Measurements from ENCODE around the gene CEP41.
"Not testable (repeated sequence)": the region's sequence is repeated elsewhere in the genome, so short reads cannot be mapped to it uniquely, and the experiment has no call there.

Gene CEP41

DNA sequence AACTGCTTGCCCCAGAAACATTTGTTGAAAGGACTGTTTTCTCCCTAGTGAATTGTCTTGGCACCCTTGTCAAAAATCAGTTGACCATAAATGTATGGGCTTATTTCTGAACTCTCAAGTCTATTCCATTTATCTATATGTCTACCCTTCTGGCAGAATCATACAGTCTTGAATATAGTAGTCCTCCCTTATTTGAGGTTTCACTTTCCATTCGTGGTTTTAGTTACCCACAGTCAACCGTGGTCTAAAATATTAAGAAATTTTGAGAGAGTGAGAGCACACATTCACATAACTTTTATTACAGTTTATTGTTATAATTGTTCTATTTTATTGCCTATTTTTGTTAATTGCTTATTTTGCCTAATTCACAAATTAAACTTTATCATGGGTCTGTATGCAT, 17.4 kb upstream of the CEP41 start:
- no peak overlapping the region for H3K27ac ChIP-seq (replicated peaks; ENCODE audit: low read length)
- DNase-seq (ENCODE audit: low spot score): no peak
- no peak overlapping the region for H4K8ac ChIP-seq (ENCODE audit: low read depth, low read length)
- no peak overlapping the region for H2BK12ac ChIP-seq (ENCODE audit: low read length)
- H3K4me1 ChIP-seq (ENCODE audit: control insufficient read depth in 2 of 2, insufficient read depth in 1 of 2, low read depth in 1 of 2, low read length in 2 of 2): no peaks in the 10 kb centered on the region
- no peak overlapping the region for H2BK15ac ChIP-seq (ENCODE audit: low read length)
- no peak overlapping the region for H3K18ac ChIP-seq (ENCODE audit: low read length)
- H3K4ac ChIP-seq (ENCODE audit: low read length): no peak overlapping the region
- no peak overlapping the region for H3K4me2 ChIP-seq (ENCODE audit: insufficient read depth, low read length, poor library complexity, severe bottlenecking)
- no peak overlapping the region for H2AFZ ChIP-seq (ENCODE audit: low read length)
- no peaks in the 10 kb centered on the region for H3K79me1 ChIP-seq (ENCODE audit: low read depth, low read length)
- H2BK120ac ChIP-seq (ENCODE audit: low read depth, low read length): no peak overlapping the region
- H4K91ac ChIP-seq (ENCODE audit: low read depth, low read length, poor library complexity): no peak overlapping the region
- H2AK5ac ChIP-seq (ENCODE audit: low read depth, low read length): no peak overlapping the region
- no peak overlapping the region for H3K14ac ChIP-seq (ENCODE audit: low read length)
- H3K23ac ChIP-seq (ENCODE audit: low read depth, low read length, poor library complexity): no peak overlapping the region
- no peak overlapping the region for H2BK5ac ChIP-seq (ENCODE audit: low read length)
- H3K27me3 ChIP-seq (ENCODE audit: control insufficient read depth in 3 of 3, insufficient read depth in 3 of 3, low read depth in 1 of 3, low read length in 3 of 3): no peaks in the 10 kb centered on the region
- peaks cover 0 to 25% of the 10 kb centered on the region in 2 donors for H3K9me3 ChIP-seq (replicated peaks in 1 of 2; ENCODE audit: control insufficient read depth in 2 of 2, insufficient read depth in 1 of 2, low read depth in 1 of 2, low read length in 2 of 2)
- H3K9ac ChIP-seq (ENCODE audit: low read depth, low read length, poor library complexity): no peak overlapping the region
- no peaks in the 10 kb centered on the region for H3K36me3 ChIP-seq (replicated peaks in 1 of 2; ENCODE audit: control insufficient read depth in 2 of 2, insufficient read depth in 2 of 2, low read length in 2 of 2)
- no CpG with 5 or more reads among the region's 2 CpGs for WGBS, 2 donors (ENCODE audit: extremely low coverage in 2 of 2, insufficient read length in 2 of 2, insufficient replicate concordance in 1 of 2)
- no peak overlapping the region for H3K4me3 ChIP-seq (ENCODE audit: low read length in 2 of 2)

DNA sequence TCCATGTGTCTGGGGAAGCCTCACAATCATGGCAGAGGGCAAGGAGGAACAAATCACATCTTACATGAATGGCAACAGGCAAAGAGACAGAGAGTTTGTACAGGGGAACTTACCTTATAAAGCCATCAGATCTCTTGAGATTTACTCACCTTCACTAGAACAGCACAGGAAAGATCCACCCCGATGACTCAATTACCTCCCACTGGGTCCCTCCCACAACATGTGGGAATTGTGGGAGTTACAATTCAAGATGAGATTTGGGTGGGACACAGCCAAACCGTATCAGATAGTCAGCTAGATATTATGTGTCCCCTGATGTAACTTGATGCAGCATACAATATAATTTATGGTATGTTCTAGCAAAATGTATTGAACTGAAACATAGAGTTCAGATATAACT, 14.1 kb upstream of the CEP41 start:
- no peak overlapping the region for H2BK12ac ChIP-seq (ENCODE audit: low read length)
- H2BK15ac ChIP-seq (ENCODE audit: low read length): no peak overlapping the region
- no CpG with 5 or more reads among the region's 2 CpGs for WGBS, 2 donors (ENCODE audit: extremely low coverage in 2 of 2, insufficient read length in 2 of 2, insufficient replicate concordance in 1 of 2)
- H3K79me1 ChIP-seq (ENCODE audit: low read depth, low read length): no peaks in the 10 kb centered on the region
- H3K36me3 ChIP-seq (replicated peaks in 1 of 2; ENCODE audit: control insufficient read depth in 2 of 2, insufficient read depth in 2 of 2, low read length in 2 of 2): no peaks in the 10 kb centered on the region
- no peak overlapping the region for H3K18ac ChIP-seq (ENCODE audit: low read length)
- H2BK5ac ChIP-seq (ENCODE audit: low read length): no peak overlapping the region
- no peak overlapping the region for H3K9ac ChIP-seq (ENCODE audit: low read depth, low read length, poor library complexity)
- no peak overlapping the region for H3K23ac ChIP-seq (ENCODE audit: low read depth, low read length, poor library complexity)
- no peak overlapping the region for H3K4me3 ChIP-seq (ENCODE audit: low read length in 2 of 2)
- no peak overlapping the region for H4K91ac ChIP-seq (ENCODE audit: low read depth, low read length, poor library complexity)
- H3K9me3 ChIP-seq (replicated peaks in 1 of 2; ENCODE audit: control insufficient read depth in 2 of 2, insufficient read depth in 1 of 2, low read depth in 1 of 2, low read length in 2 of 2): peaks cover 0 to 17% of the 10 kb centered on the region in 2 donors
- no peak for DNase-seq (ENCODE audit: low spot score)
- H4K8ac ChIP-seq (ENCODE audit: low read depth, low read length): no peak overlapping the region
- no peaks in the 10 kb centered on the region for H3K27me3 ChIP-seq (ENCODE audit: control insufficient read depth in 3 of 3, insufficient read depth in 3 of 3, low read depth in 1 of 3, low read length in 3 of 3)
- H3K27ac ChIP-seq (replicated peaks; ENCODE audit: low read length): no peak overlapping the region
- no peak overlapping the region for H3K14ac ChIP-seq (ENCODE audit: low read length)
- no peak overlapping the region for H3K4me2 ChIP-seq (ENCODE audit: insufficient read depth, low read length, poor library complexity, severe bottlenecking)
- no peaks in the 10 kb centered on the region for H3K4me1 ChIP-seq (ENCODE audit: control insufficient read depth in 2 of 2, insufficient read depth in 1 of 2, low read depth in 1 of 2, low read length in 2 of 2)
- H2AK5ac ChIP-seq (ENCODE audit: low read depth, low read length): no peak overlapping the region
- no peak overlapping the region for H2AFZ ChIP-seq (ENCODE audit: low read length)
- no peak overlapping the region for H2BK120ac ChIP-seq (ENCODE audit: low read depth, low read length)
- no peak overlapping the region for H3K4ac ChIP-seq (ENCODE audit: low read length)

DNA sequence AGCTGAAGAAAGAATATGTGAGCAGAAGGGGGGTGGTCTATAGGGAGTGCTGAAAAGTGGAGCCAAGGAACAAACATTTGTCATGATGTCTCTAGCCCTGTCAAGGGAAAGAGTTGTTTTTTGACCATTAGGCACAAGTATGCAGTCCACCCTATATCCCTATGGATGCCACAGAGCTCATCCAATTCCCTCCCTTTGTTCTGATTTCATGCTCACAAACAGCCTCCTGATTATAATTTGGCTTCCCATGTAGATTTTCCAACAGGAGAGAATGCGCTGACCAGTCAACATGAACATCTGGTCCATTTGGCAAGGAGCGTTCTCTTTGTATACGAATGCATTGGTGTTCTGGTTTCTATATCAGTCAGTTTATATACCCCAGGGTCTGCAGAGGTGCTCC, 12.1 kb upstream of the CEP41 start:
- Histone ChIP-seq H2AFZ (ENCODE audit: low read length) (no peak overlapping the region), H4K91ac (ENCODE audit: low read depth, low read length, poor library complexity) (no peak overlapping the region), H2BK120ac (ENCODE audit: low read depth, low read length) (no peak overlapping the region), H2BK15ac (ENCODE audit: low read length) (no peak overlapping the region), H3K4me3 (ENCODE audit: low read length in 2 of 2) (no peak overlapping the region), H3K36me3 (replicated peaks in 1 of 2; ENCODE audit: control insufficient read depth in 2 of 2, insufficient read depth in 2 of 2, low read length in 2 of 2) (no peaks in the 10 kb centered on the region), H3K4ac (ENCODE audit: low read length) (no peak overlapping the region), H4K8ac (ENCODE audit: low read depth, low read length) (no peak overlapping the region), H3K9me3 (replicated peaks in 1 of 2; ENCODE audit: control insufficient read depth in 2 of 2, insufficient read depth in 1 of 2, low read depth in 1 of 2, low read length in 2 of 2) (peaks cover 0 to 10% of the 10 kb centered on the region in 2 donors), H2BK12ac (ENCODE audit: low read length) (no peak overlapping the region), H3K14ac (ENCODE audit: low read length) (no peak overlapping the region), H2BK5ac (ENCODE audit: low read length) (no peak overlapping the region), H3K18ac (ENCODE audit: low read length) (no peak overlapping the region), H3K27me3 (ENCODE audit: control insufficient read depth in 3 of 3, insufficient read depth in 3 of 3, low read depth in 1 of 3, low read length in 3 of 3) (no peaks in the 10 kb centered on the region), H3K4me2 (ENCODE audit: insufficient read depth, low read length, poor library complexity, severe bottlenecking) (no peak overlapping the region), H2AK5ac (ENCODE audit: low read depth, low read length) (no peak overlapping the region), H3K79me1 (ENCODE audit: low read depth, low read length) (no peaks in the 10 kb centered on the region), H3K27ac (replicated peaks; ENCODE audit: low read length) (no peak overlapping the region), H3K9ac (ENCODE audit: low read depth, low read length, poor library complexity) (no peak overlapping the region), H3K4me1 (ENCODE audit: control insufficient read depth in 2 of 2, insufficient read depth in 1 of 2, low read depth in 1 of 2, low read length in 2 of 2) (no peaks in the 10 kb centered on the region), H3K23ac (ENCODE audit: low read depth, low read length, poor library complexity) (no peak overlapping the region)
- WGBS, 2 donors (ENCODE audit: extremely low coverage in 2 of 2, insufficient read length in 2 of 2, insufficient replicate concordance in 1 of 2): no CpG with 5 or more reads among the region's 3 CpGs
- no peak for DNase-seq (ENCODE audit: low spot score)

- not testable (repeated sequence) for H3K18ac ChIP-seq (ENCODE audit: low read length); H3K27ac ChIP-seq (replicated peaks; ENCODE audit: low read length); H3K4me3 ChIP-seq (ENCODE audit: low read length in 2 of 2); H3K79me1 ChIP-seq (ENCODE audit: low read depth, low read length); DNase-seq (ENCODE audit: low spot score); H2BK120ac ChIP-seq (ENCODE audit: low read depth, low read length); H2BK15ac ChIP-seq (ENCODE audit: low read length); H3K4ac ChIP-seq (ENCODE audit: low read length); H4K91ac ChIP-seq (ENCODE audit: low read depth, low read length, poor library complexity); H3K27me3 ChIP-seq (ENCODE audit: control insufficient read depth in 3 of 3, insufficient read depth in 3 of 3, low read depth in 1 of 3, low read length in 3 of 3); H3K4me2 ChIP-seq (ENCODE audit: insufficient read depth, low read length, poor library complexity, severe bottlenecking); H3K9ac ChIP-seq (ENCODE audit: low read depth, low read length, poor library complexity); H2AFZ ChIP-seq (ENCODE audit: low read length); H3K4me1 ChIP-seq (ENCODE audit: control insufficient read depth in 2 of 2, insufficient read depth in 1 of 2, low read depth in 1 of 2, low read length in 2 of 2); H2AK5ac ChIP-seq (ENCODE audit: low read depth, low read length); H2BK5ac ChIP-seq (ENCODE audit: low read length); H2BK12ac ChIP-seq (ENCODE audit: low read length); H4K8ac ChIP-seq (ENCODE audit: low read depth, low read length); H3K14ac ChIP-seq (ENCODE audit: low read length); H3K36me3 ChIP-seq (replicated peaks in 1 of 2; ENCODE audit: control insufficient read depth in 2 of 2, insufficient read depth in 2 of 2, low read length in 2 of 2); H3K23ac ChIP-seq (ENCODE audit: low read depth, low read length, poor library complexity)
- no CpG with 5 or more reads among the region's 3 CpGs for WGBS, 2 donors (ENCODE audit: extremely low coverage in 2 of 2, insufficient read length in 2 of 2, insufficient replicate concordance in 1 of 2)
- peaks cover 3 to 11% of the 10 kb centered on the region in 2 donors for H3K9me3 ChIP-seq (replicated peaks in 1 of 2; ENCODE audit: control insufficient read depth in 2 of 2, insufficient read depth in 1 of 2, low read depth in 1 of 2, low read length in 2 of 2)
Measured at GRCh38 chr7:130451344-130451743, 10.5 kb upstream of the CEP41 start.
